Suprapubic skin (tissue), 4 donors: ENCODE data around the gene WDR89.

Experiments
- CTCF ChIP-seq, 2 donors: fragments of 200-600 bp in 1 of 2; fragments of 450-650 bp in 1 of 2; sonication (generic) in 1 of 2; IDR thresholded peaks; one replicate each; pipeline ENCODE4 v1.5.1; 2016 to 2019; ENCODE audit warnings: antibody characterized with exemption in 2 of 2, mild to moderate bottlenecking in 1 of 2, moderate library complexity in 1 of 2
- POLR2A ChIP-seq, 2 donors: fragments of 450-650 bp; IDR thresholded peaks; one replicate each; pipeline ENCODE4 v1.6.1; 2017; ENCODE audit warnings: antibody characterized with exemption in 2 of 2, mild to moderate bottlenecking in 2 of 2, moderate library complexity in 2 of 2
- POLR2AphosphoS5 ChIP-seq, 3 donors: sonication (generic); formaldehyde crosslinking; IDR thresholded peaks; one replicate each; pipeline ENCODE4 v1.6.1; 2017; ENCODE audit warnings: antibody characterized with exemption in 3 of 3

DNA sequence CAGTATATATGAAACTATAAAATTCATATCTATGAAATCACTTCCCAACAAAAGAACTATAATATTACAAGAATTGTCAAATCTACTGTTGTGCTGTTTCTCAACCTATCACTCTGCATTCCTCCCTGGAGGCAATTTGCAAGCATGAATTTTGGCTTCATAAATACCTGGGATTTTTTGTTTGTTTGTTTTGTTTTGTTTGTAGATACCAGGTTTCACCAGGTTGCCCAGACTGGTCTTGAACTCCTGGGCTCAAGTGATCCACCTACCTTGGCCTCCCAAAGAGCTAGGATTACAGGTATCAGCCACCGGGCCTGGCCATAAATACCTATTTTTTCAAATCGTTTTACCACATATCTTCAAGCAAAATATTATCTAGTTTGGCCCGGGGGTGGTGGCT lies 47.5 kb upstream of the WDR89 start:
- TF ChIP-seq POLR2A (IDR thresholded peaks at IDR 0.05) (no peak), CTCF (IDR thresholded peaks at IDR 0.05) (no peak), POLR2AphosphoS5 (IDR thresholded peaks at IDR 0.05) (no peak)
